ENCODE results near the gene LARP1B.

- TF ChIP-seq CTCF (IDR thresholded peaks at IDR 0.05) (no peak), POLR2A (IDR thresholded peaks at IDR 0.05) (no peak), POLR2AphosphoS5 (IDR thresholded peaks at IDR 0.05) (no peak)
These were observed 195.4 kb downstream of the LARP1B start for GRCh38 chr4:128256539-128256938.
